ENCODE data around the gene TTC1. TPM values are rescaled to one million over a fixed set of nuclear protein-coding genes. Genes with fewer than 3 reads are reported as not detected.
A peak's percentile ranks its signal among the peaks of the same experiment; 100 is the strongest.

The TTC1 gene
- total and polyA plus RNA-seq, 9 of the 15 experiments (the other 6 are each of a cell fraction or from before 2014, with no cell fraction given), result 51.9 to 173 (median 87.7) TPM

DNA sequence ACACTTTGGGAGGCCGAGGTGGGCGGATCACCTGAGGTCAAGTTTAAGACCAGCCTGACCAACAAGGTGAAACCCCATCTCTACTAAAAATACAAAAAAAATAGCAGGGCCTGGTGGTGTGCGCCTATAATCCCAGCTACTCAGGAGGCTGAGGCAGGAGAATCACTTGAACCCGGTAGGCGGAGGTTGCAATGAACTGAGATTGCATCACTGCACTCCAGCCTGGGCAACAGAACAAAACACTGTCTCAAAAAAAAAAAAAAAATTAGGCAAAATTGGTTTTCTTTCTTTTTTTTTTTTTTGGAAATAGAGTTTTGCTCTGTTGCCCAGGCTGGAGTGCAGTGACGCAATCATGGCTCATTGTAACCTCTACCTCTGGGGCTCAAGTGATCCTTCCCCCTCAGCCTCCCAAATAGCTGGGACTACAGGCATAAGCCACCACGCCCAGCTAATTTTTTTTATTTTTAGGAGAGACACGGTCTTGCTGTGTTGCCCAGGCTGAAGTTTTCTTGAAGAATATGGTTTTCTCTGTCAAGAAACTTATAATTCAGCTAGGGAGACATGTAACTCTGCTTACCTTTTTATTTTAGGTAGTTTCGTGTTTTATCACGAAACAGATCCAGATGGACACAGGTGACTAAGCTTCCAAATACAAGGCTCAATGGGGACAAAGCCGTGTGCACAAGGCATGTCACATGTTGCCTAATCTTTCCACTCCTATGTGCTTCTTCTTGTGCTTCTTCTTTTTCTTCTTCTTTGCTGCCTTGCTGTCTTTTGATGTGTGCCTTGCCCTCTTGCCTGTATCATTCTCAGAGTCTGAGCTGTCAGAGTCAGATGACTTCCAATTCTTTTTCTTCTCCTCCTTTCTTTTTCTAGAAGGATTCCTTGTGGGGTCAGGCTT is 14.3 kb downstream of the TTC1 start:
- ChIA-PET CTCF (ENCODE audit: low intra/inter-chr PET ratio) (interaction anchor here (0.7 to 2.5 kb wide), 4 partner anchors 57 to 368 kb away, joined by 3 to 17 read pairs (median 10); no protein-coding TSS in a partner anchor), POLR2A (interaction anchor here (0.6 to 2.5 kb wide), 2 partner anchors 11 to 399 kb away, joined by 4 to 11 read pairs; no protein-coding TSS in a partner anchor)
- no peaks in the 10 kb centered on the region for H3K79me2 ChIP-seq (ENCODE audit: control insufficient read depth, insufficient read depth, low read length)
- no peaks in the 10 kb centered on the region for H3K9me3 ChIP-seq (replicated peaks; ENCODE audit: control insufficient read depth, insufficient read depth, low read depth, low read length)
- H3K9me1 ChIP-seq (ENCODE audit: control insufficient read depth, insufficient read depth, low read length), result no peaks in the 10 kb centered on the region
- H3K9ac ChIP-seq (ENCODE audit: insufficient read depth in 1 of 2, low read depth in 2 of 2, low read length in 2 of 2), result no peak overlapping the region
- ATAC-seq, result no peak
- H3K4me2 ChIP-seq (ENCODE audit: insufficient read depth, low read length), result no peak overlapping the region
- no peaks in the 10 kb centered on the region for H3K4me1 ChIP-seq (replicated peaks in 1 of 2; ENCODE audit: control insufficient read depth in 2 of 2, insufficient read depth in 2 of 2, low read length in 2 of 2)
- 93% methylated on average over 10 of the region's 11 CpGs for WGBS (ENCODE audit: insufficient coverage, low coverage, missing lambda C conversion rate)
- BruUV-seq (replicated peaks), result no TSS peak
- intact Hi-C loops (cut with micrococcal nuclease), result loop anchor here (2.0 to 5.0 kb wide), 2 partner anchors 176 to 219 kb away; no protein-coding TSS in a partner anchor
- H3K27ac ChIP-seq (ENCODE audit: extremely low read depth, low read depth, low read length), result no peak overlapping the region
- H4K20me1 ChIP-seq (replicated peaks; ENCODE audit: control insufficient read depth, insufficient read depth, low read length), result no peaks in the 10 kb centered on the region
- no peak for DNase-seq (ENCODE audit: extremely low read depth in 1 of 4, low spot score in 3 of 4)
- TF ChIP-seq KLF10 (CRISPR knock-in tag; IDR thresholded peaks at IDR 0.05), result no peak
- TF ChIP-seq ZNF778 (CRISPR knock-in tag; IDR thresholded peaks at IDR 0.05), result no peak
- TF ChIP-seq FOSL1 (tag; conservative IDR thresholded peaks at IDR 0.05), result no peak
- no peak for TF ChIP-seq TBP (optimal IDR thresholded peaks at IDR 0.05; ENCODE audit: low read depth, low read length)
- TF ChIP-seq ZNF134 (CRISPR knock-in tag; conservative IDR thresholded peaks at IDR 0.05), result no peak
- peak; percentile 6; the same call in 1 of the 2 replicates for TF ChIP-seq ATF3 (IDR thresholded peaks at IDR 0.05)
- TF ChIP-seq ATF3 (CRISPR knock-in tag; conservative IDR thresholded peaks at IDR 0.05), result no peak
- no peak for TF ChIP-seq HIVEP1 (CRISPR knock-in tag; IDR thresholded peaks at IDR 0.05)
- TF ChIP-seq HDAC1 (IDR thresholded peaks at IDR 0.05), result no peak
- TF ChIP-seq CEBPB (tag; IDR thresholded peaks at IDR 0.05), result peak; percentile 54; the same call in 1 of the 2 replicates
- FAIRE-seq, result no peak
- peaks cover 40% of the 10 kb centered on the region for H3K36me3 ChIP-seq (ENCODE audit: control insufficient read depth, insufficient read depth, low read length)
- H3K4me3 ChIP-seq, result no peak overlapping the region
- in situ Hi-C loops (cut with MboI), result loop anchor here (10.0 kb wide), 1 partner anchor 322 kb away; no protein-coding TSS in a partner anchor
- H3K27me3 ChIP-seq (ENCODE audit: control insufficient read depth in 2 of 2, insufficient read depth in 2 of 2, low read length in 2 of 2), result no peaks in the 10 kb centered on the region
- no peak overlapping the region for H2AFZ ChIP-seq (ENCODE audit: low read depth, low read length)

All from K562 (cell line).